Measurements from ENCODE around the gene NKAIN2.

Gene NKAIN2

GRCh38 chr6:123854201-123854600 lies 50.5 kb downstream of the NKAIN2 start:
- TF ChIP-seq CTCF (conservative IDR thresholded peaks at IDR 0.05) (no peak), ZFX (IDR thresholded peaks at IDR 0.05) (no peak)
- no peak overlapping the region for H3K27ac ChIP-seq

- H3K27ac ChIP-seq, result no peak overlapping the region
- TF ChIP-seq ZFX (IDR thresholded peaks at IDR 0.05) (no peak), CTCF (conservative IDR thresholded peaks at IDR 0.05) (no peak)
Observed at GRCh38 chr6:123855506-123855905, 51.8 kb downstream of the NKAIN2 start.

GRCh38 chr6:123859291-123859690 lies 55.6 kb downstream of the NKAIN2 start:
- H3K27ac ChIP-seq, result no peak overlapping the region
- no peak for TF ChIP-seq ZFX (IDR thresholded peaks at IDR 0.05)
- no peak for TF ChIP-seq CTCF (conservative IDR thresholded peaks at IDR 0.05)

GRCh38 chr6:123869334-123869733 lies 65.7 kb downstream of the NKAIN2 start:
- no peak overlapping the region for H3K27ac ChIP-seq
- TF ChIP-seq CTCF (conservative IDR thresholded peaks at IDR 0.05) (no peak), ZFX (IDR thresholded peaks at IDR 0.05) (no peak)

- H3K27ac ChIP-seq, result no peak overlapping the region
- TF ChIP-seq ZFX (IDR thresholded peaks at IDR 0.05) (no peak), CTCF (conservative IDR thresholded peaks at IDR 0.05) (no peak)
Observed at GRCh38 chr6:123873974-123874373, 70.3 kb downstream of the NKAIN2 start.

- no peak overlapping the region for H3K27ac ChIP-seq
- TF ChIP-seq CTCF (conservative IDR thresholded peaks at IDR 0.05) (no peak), ZFX (IDR thresholded peaks at IDR 0.05) (no peak)
Observed at GRCh38 chr6:123875784-123876183, 72.1 kb downstream of the NKAIN2 start.

- TF ChIP-seq CTCF (conservative IDR thresholded peaks at IDR 0.05), result no peak
- H3K27ac ChIP-seq, result no peak overlapping the region
Observed at GRCh38 chr6:123879749-123880148, 76.1 kb downstream of the NKAIN2 start.

All from C4-2B (cell line).